PC-9 (cell line): ENCODE results near the gene MFNG. TPM values are rescaled to one million over a fixed set of nuclear protein-coding genes. Genes with fewer than 3 reads are reported as not detected.
A peak's percentile ranks its signal among the peaks of the same experiment; 100 is the strongest.
"Not testable (repeated sequence)": the region's sequence is repeated elsewhere in the genome, so short reads cannot be mapped to it uniquely, and the experiment has no call there.

Experiments
- BruUV-seq: library from RNA; stranded (reverse); fragments of 400-500 nt; replicated peaks from 2 replicates; lab custom pipeline; 2021; lab: Mats Ljungman, UMichigan
- CTCF ChIA-PET: fragments of 300-600 bp; sonication (Branson Sonifier 250); formaldehyde crosslinking; loops from one replicate; lab custom pipeline; 2022; ENCODE audit warnings: antibody characterized with exemption; lab: Charles Lee
- POLR2A ChIA-PET: fragments of 300-600 bp; sonication (Branson Sonifier 250); formaldehyde crosslinking; loops from one replicate; lab custom pipeline; 2022; ENCODE audit warnings: antibody characterized with exemption; ENCODE audit not compliant: unreplicated experiment; lab: Charles Lee
- DNase-seq, 2 experiments: peaks; one replicate each; pipeline versions ENCODE4 v3.0.0 to v3.0.0-alpha.2; 2015 to 2022; ENCODE audit warnings: mixed read lengths in 1 of 2
- H2AFZ ChIP-seq: fragments of 200-600 bp; sonication (generic); 2 replicates; pipeline ENCODE4 v1.8.1; 2017; ENCODE audit warnings: antibody characterized with exemption
- H3F3A ChIP-seq: fragments of 200-600 bp; sonication (generic); 2 replicates; pipeline ENCODE4 v1.8.1; 2017; ENCODE audit warnings: antibody characterized with exemption, mild to moderate bottlenecking, low read depth; ENCODE audit not compliant: insufficient read depth
- H3K27ac ChIP-seq: fragments of 200-600 bp; sonication (generic); 2 replicates; pipeline ENCODE4 v1.6.1; 2016; ENCODE audit warnings: mixed run types
- H3K27me3 ChIP-seq: fragments of 200-600 bp; sonication (generic); 2 replicates; pipeline ENCODE4 v1.6.1; 2016; ENCODE audit warnings: low read depth, mixed run types; ENCODE audit not compliant: insufficient read depth
- H3K36me3 ChIP-seq: fragments of 200-600 bp; sonication (generic); 2 replicates; pipeline ENCODE4 v1.6.1; 2016; ENCODE audit warnings: low read depth, mixed run types
- H3K4me1 ChIP-seq: fragments of 200-600 bp; sonication (generic); replicated peaks from 2 replicates; pipeline ENCODE4 v1.6.1; 2016; ENCODE audit warnings: mixed run types; ENCODE audit not compliant: insufficient read depth
- H3K4me2 ChIP-seq: fragments of 200-600 bp; sonication (generic); 2 replicates; pipeline ENCODE4 v1.6.1; 2017; ENCODE audit warnings: mixed run types
- H3K4me3 ChIP-seq: fragments of 200-600 bp; sonication (generic); 2 replicates; pipeline ENCODE4 v1.6.1; 2016; ENCODE audit warnings: mixed run types
- H3K79me2 ChIP-seq: fragments of 200-600 bp; sonication (generic); 2 replicates; pipeline ENCODE4 v1.6.1; 2017; ENCODE audit warnings: low read depth, mixed run types
- H3K9me2 ChIP-seq: fragments of 200-600 bp; sonication (generic); 2 replicates; pipeline ENCODE4 v1.8.1; 2017; ENCODE audit warnings: mild to moderate bottlenecking; ENCODE audit not compliant: insufficient read depth
- H3K9me3 ChIP-seq: fragments of 200-600 bp; sonication (generic); 2 replicates; pipeline ENCODE4 v1.8.1; 2016; ENCODE audit warnings: low read depth; ENCODE audit not compliant: insufficient read depth
- H4K20me1 ChIP-seq: fragments of 200-600 bp; sonication (generic); 2 replicates; pipeline ENCODE4 v1.8.1; 2017; ENCODE audit not compliant: insufficient read depth
- EZH2 ChIP-seq: fragments of 200-600 bp; sonication (generic); IDR thresholded peaks from 2 replicates; pipeline ENCODE4 v1.8.0; 2017; ENCODE audit warnings: antibody characterized with exemption, low read depth
- intact Hi-C: fragments of 100-400 bp; cut with micrococcal nuclease; formaldehyde crosslinking; loops from one replicate; pipeline ENCODE4 v1.10.0; 2022; ENCODE audit not compliant: unreplicated experiment
- total RNA-seq: library from RNA; stranded (reverse); gene quantifications from 2 replicates; pipeline ENCODE4 v1.2.3, GENCODE V29; 2021
- TF ChIP-seq, protein P1 (sequence below): fragments of 200-600 bp; sonication (generic); conservative IDR thresholded peaks from 2 replicates; pipeline ENCODE4 v1.6.1; 2017; ENCODE audit warnings: mixed run types, antibody characterized with exemption, mild to moderate bottlenecking, moderate library complexity

MFNG gene
- total RNA-seq, 1 experiment from 2014 or later = 28.1 TPM

DNA sequence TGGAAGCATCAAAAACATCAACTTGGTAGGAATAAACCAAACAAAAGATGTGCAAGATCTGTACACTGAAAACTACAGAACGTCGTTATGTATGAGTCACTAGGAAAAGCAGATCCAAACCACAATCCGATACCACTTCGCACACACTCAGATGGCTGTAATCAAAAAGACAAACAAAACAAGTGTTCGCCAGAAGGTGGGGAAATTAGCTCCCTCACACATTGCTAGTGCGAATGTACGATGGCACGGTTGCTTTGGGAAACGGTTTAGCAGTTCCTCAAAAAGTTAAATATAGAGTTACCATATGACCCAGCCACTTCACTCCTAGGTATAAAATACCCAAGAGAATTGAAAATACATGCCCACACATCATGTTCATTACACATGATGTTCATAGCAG lies 47.8 kb upstream of the MFNG start:
- BruUV-seq = no TSS peak
- no peaks in the 10 kb centered on the region for H3K79me2 ChIP-seq
- TF ChIP-seq, protein P1, sequence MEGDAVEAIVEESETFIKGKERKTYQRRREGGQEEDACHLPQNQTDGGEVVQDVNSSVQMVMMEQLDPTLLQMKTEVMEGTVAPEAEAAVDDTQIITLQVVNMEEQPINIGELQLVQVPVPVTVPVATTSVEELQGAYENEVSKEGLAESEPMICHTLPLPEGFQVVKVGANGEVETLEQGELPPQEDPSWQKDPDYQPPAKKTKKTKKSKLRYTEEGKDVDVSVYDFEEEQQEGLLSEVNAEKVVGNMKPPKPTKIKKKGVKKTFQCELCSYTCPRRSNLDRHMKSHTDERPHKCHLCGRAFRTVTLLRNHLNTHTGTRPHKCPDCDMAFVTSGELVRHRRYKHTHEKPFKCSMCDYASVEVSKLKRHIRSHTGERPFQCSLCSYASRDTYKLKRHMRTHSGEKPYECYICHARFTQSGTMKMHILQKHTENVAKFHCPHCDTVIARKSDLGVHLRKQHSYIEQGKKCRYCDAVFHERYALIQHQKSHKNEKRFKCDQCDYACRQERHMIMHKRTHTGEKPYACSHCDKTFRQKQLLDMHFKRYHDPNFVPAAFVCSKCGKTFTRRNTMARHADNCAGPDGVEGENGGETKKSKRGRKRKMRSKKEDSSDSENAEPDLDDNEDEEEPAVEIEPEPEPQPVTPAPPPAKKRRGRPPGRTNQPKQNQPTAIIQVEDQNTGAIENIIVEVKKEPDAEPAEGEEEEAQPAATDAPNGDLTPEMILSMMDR = no peak; the same call in 1 of the 2 replicates
- no peak for TF ChIP-seq EZH2
- no peak overlapping the region for H2AFZ ChIP-seq
- no peaks in the 10 kb centered on the region for H3K27me3 ChIP-seq
- POLR2A ChIA-PET = interaction anchor here (0.6 to 0.8 kb wide), 3 partner anchors 15 to 88 kb away, joined by 3 to 15 read pairs (median 5); partner anchors contain the start of gene CARD10
- H3K36me3 ChIP-seq = no peaks in the 10 kb centered on the region
- 0 out of 2 replicates have a peak overlapping the region, but pooled peaks have one; percentile 15 for H3K4me3 ChIP-seq
- H3K9me3 ChIP-seq = no peaks in the 10 kb centered on the region
- H3K9me2 ChIP-seq = no peaks in the 10 kb centered on the region
- CTCF ChIA-PET = interaction anchor here (1.0 kb wide), 2 partner anchors 21 to 58 kb away, joined by 3 read pairs; no protein-coding TSS in a partner anchor
- intact Hi-C loops = loop anchor here (10.0 kb wide), 1 partner anchor 431 kb away; no protein-coding TSS in a partner anchor
- H3K27ac ChIP-seq = peak overlapping the region; percentile 79
- H3K4me1 ChIP-seq = peaks cover 39% of the 10 kb centered on the region
- H4K20me1 ChIP-seq = no peaks in the 10 kb centered on the region
- H3F3A ChIP-seq = peaks cover 33% of the 10 kb centered on the region
- peak; percentile 51 to 96 for DNase-seq
- peak overlapping the region; percentile 61 for H3K4me2 ChIP-seq

DNA sequence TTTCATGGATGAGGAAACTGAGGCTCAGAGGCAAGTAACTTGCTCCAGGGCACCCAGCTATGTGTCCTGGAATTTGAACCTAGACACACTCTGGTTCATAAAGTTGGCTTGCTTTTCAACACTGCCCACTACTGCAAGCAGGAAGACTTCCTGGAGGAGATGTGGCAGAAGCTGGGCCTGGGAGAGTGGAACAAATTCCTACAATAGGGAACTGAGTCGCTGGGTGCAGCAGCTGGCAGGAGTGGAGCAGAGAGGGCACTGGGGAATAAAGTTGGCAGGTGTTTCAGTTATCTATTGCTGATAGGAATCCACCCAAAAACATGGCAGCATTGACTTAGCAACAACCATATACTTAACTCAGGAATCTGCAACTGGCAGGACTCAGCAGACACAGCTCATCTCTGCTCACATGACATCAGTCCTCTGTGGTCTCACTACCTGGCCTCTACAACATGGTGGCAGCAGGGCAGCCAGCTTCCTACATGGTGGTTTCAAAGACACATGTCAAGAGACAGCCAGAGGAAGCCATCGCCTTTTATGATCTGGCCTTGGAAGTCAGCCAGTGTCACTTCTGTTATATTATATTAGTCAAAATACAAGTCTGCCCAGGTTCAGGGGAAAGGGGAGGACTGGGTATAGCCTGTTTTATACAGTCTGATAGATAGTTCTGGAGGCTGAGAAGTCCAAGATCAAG lies 43.6 kb upstream of the MFNG start:
- Histone ChIP-seq H3K36me3 (no peaks in the 10 kb centered on the region), H4K20me1 (no peaks in the 10 kb centered on the region), H3K27me3 (no peaks in the 10 kb centered on the region), H2AFZ (no peak overlapping the region), H3F3A (peaks cover 50% of the 10 kb centered on the region), H3K9me2 (no peaks in the 10 kb centered on the region), H3K4me2 (no peak overlapping the region), H3K27ac (no peak overlapping the region), H3K4me1 (peaks cover 59% of the 10 kb centered on the region), H3K79me2 (no peaks in the 10 kb centered on the region), H3K9me3 (no peaks in the 10 kb centered on the region), H3K4me3 (no peak overlapping the region)
- no TSS peak for BruUV-seq
- TF ChIP-seq, protein P1 = no peak
- TF ChIP-seq EZH2 = no peak
- DNase-seq = peak in 1 of 2 experiments; percentile 34
- ChIA-PET POLR2A (interaction anchor here (0.7 kb wide), 1 partner anchor 79 kb away, joined by 5 read pairs; no protein-coding TSS in a partner anchor), CTCF (interaction anchor here (0.9 kb wide), 1 partner anchor 21 kb away, joined by 3 read pairs; no protein-coding TSS in a partner anchor)
- intact Hi-C loops = loop anchor here (10.0 kb wide), 1 partner anchor 435 kb away; no protein-coding TSS in a partner anchor

DNA sequence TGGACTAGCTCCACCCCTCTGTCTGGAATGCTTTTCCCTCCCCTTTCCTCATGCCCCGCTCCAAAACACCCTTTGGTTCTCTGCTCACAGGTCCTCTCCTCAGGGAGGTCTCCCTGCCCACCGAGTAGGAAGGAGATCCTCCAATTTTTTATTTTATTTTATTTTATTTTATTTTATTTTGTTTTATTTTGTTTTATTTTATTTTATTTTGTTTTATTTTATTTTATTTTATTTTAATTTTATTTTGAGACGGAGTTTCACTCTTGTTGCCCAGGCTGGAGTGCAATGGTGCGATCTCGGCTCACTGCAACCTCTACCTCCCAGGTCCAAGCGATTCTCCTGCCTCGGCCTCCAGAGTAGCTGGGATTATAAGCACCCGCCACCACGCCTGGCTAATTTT lies 41.8 kb upstream of the MFNG start:
- H3K9me2 ChIP-seq, H3K36me3 ChIP-seq, H2AFZ ChIP-seq, H3K27me3 ChIP-seq, H3K79me2 ChIP-seq, H4K20me1 ChIP-seq, POLR2A ChIA-PET, H3K4me3 ChIP-seq, H3K4me2 ChIP-seq, DNase-seq, H3K9me3 ChIP-seq, BruUV-seq: not testable (repeated sequence)
- peaks cover 44% of the 10 kb centered on the region for H3F3A ChIP-seq
- H3K4me1 ChIP-seq = peaks cover 47% of the 10 kb centered on the region
- CTCF ChIA-PET = interaction anchor here (0.6 kb wide), 1 partner anchor 112 kb away, joined by 4 read pairs; the partner anchor contains the start of gene SH3BP1
- 0 out of 2 replicates have a peak overlapping the region, but pooled peaks have one; percentile 87 for H3K27ac ChIP-seq
- intact Hi-C loops = loop anchor here (2.0 kb wide), 1 partner anchor 15 kb away; no protein-coding TSS in a partner anchor

DNA sequence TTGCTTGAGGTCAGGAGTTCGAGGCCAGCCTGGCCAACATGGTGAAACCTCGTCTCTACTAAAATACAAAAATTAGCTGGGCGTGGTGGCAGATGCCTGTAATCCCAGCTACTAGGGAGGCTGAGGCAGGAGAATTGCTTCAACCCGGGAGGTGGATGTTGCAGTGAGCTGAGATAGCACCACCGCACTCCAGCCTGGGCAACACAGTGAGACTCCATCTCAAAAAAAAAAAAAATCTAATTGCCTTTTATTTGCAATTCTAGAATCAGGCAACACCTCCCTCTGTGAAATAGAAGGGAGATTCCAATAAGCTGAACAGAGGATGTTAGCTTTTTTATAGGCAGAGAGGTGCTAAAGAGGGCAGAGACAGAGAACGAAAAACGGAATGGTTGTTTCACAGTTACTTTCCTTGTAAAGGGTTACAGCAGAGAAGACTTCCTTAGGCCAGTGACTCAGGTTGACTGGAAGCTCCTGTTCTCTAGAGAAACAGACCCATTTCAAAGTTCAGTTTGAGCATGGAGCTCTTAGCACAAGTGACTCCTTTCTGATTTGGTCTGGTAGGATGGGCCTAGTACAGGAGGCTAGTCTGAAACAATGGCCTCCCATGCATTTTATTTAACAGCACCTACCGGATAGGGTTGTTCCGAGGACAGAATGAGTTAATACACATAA lies 41.0 kb upstream of the MFNG start:
- peaks cover 44% of the 10 kb centered on the region for H3F3A ChIP-seq
- H3K27me3 ChIP-seq, H3K79me2 ChIP-seq, DNase-seq, POLR2A ChIA-PET, H3K9me3 ChIP-seq, H4K20me1 ChIP-seq, H3K4me3 ChIP-seq, H3K9me2 ChIP-seq, H3K36me3 ChIP-seq, BruUV-seq, H2AFZ ChIP-seq, H3K4me2 ChIP-seq: not testable (repeated sequence)
- peak overlapping the region; percentile 87 for H3K27ac ChIP-seq
- CTCF ChIA-PET = interaction anchor here (0.6 kb wide), 2 partner anchors 112 to 336 kb away, joined by 3 to 4 read pairs; partner anchors contain the start of gene SH3BP1
- H3K4me1 ChIP-seq = peaks cover 45% of the 10 kb centered on the region
- intact Hi-C loops = loop anchor here (2.0 kb wide), 1 partner anchor 14 kb away; no protein-coding TSS in a partner anchor
